ENCODE measurements around the gene TAF1C.

Gene TAF1C

GRCh38 chr16:84178146-84178765 is 8.6 kb downstream of the TAF1C start:
- Histone ChIP-seq H4K12ac (ENCODE audit: low read depth, low read length) (no peak overlapping the region), H2BK5ac (ENCODE audit: low read depth, low read length, poor library complexity) (peak overlapping the region; percentile 24), H3K36me3 (ENCODE audit: control insufficient read depth in 1 of 2, insufficient read depth in 2 of 2, low read length in 2 of 2) (peaks cover 51 to 52% of the 10 kb centered on the region in 2 experiments), H4K91ac (ENCODE audit: low read depth, low read length) (peak overlapping the region; percentile 48), H3K14ac (ENCODE audit: low read length) (no peak overlapping the region), H3K4me1 (ENCODE audit: control insufficient read depth in 1 of 2, insufficient read depth in 2 of 2, low read length in 2 of 2) (peaks cover 21 to 22% of the 10 kb centered on the region in 2 experiments), H3K4ac (ENCODE audit: low read depth, low read length) (no peak overlapping the region), H3K9me3 (ENCODE audit: insufficient read depth, low read depth, low read length) (no peaks in the 10 kb centered on the region), H3K18ac (ENCODE audit: low read length) (peak overlapping the region; percentile 34), H2BK12ac (ENCODE audit: low read length) (peak overlapping the region; percentile 20), H2AFZ (ENCODE audit: insufficient read depth, low read length, poor library complexity) (no peak overlapping the region), H3K4me3 (ENCODE audit: low read depth, low read length) (no peak overlapping the region), H3K79me2 (ENCODE audit: control insufficient read depth, insufficient read depth, low read length, poor library complexity) (peaks cover 4% of the 10 kb centered on the region), H3K4me2 (ENCODE audit: low read length) (no peak overlapping the region), H2BK120ac (ENCODE audit: insufficient read depth, low read length, poor library complexity) (no peak overlapping the region), H3K79me1 (ENCODE audit: low read length) (peaks cover 8% of the 10 kb centered on the region), H2AK5ac (ENCODE audit: low read length) (no peak overlapping the region), H4K8ac (ENCODE audit: low read depth, low read length) (no peak overlapping the region), H3K27me3 (ENCODE audit: insufficient read depth, low read length) (no peaks in the 10 kb centered on the region), H3K23ac (ENCODE audit: low read length) (no peak overlapping the region), H3K27ac (ENCODE audit: low read depth, low read length) (peak overlapping the region; percentile 68), H3K9ac (ENCODE audit: low read length) (no peak overlapping the region)
- no peak for DNase-seq
- WGBS (ENCODE audit: extremely low coverage, insufficient coverage, insufficient read length) = no CpG with 5 or more reads among the region's 15 CpGs

- H3K36me3 ChIP-seq (ENCODE audit: control insufficient read depth in 1 of 2, insufficient read depth in 2 of 2, low read length in 2 of 2) = peaks cover 46% of the 10 kb centered on the region in 2 experiments
- H2BK12ac ChIP-seq (ENCODE audit: low read length) = peak overlapping the region; percentile 9
- H4K91ac ChIP-seq (ENCODE audit: low read depth, low read length) = peak overlapping the region; percentile 40
- no peak overlapping the region for H3K4me3 ChIP-seq (ENCODE audit: low read depth, low read length)
- H3K27ac ChIP-seq (ENCODE audit: low read depth, low read length) = peak overlapping the region; percentile 46
- peak overlapping the region; percentile 20 for H3K18ac ChIP-seq (ENCODE audit: low read length)
- peak overlapping the region; percentile 30 for H4K8ac ChIP-seq (ENCODE audit: low read depth, low read length)
- no peak overlapping the region for H3K9ac ChIP-seq (ENCODE audit: low read length)
- H2AK5ac ChIP-seq (ENCODE audit: low read length) = no peak overlapping the region
- peak overlapping the region; percentile 28 for H3K14ac ChIP-seq (ENCODE audit: low read length)
- H3K4me1 ChIP-seq (ENCODE audit: control insufficient read depth in 1 of 2, insufficient read depth in 2 of 2, low read length in 2 of 2) = peaks cover 21 to 22% of the 10 kb centered on the region in 2 experiments
- peaks cover 8% of the 10 kb centered on the region for H3K79me1 ChIP-seq (ENCODE audit: low read length)
- peaks cover 4% of the 10 kb centered on the region for H3K79me2 ChIP-seq (ENCODE audit: control insufficient read depth, insufficient read depth, low read length, poor library complexity)
- peak overlapping the region; percentile 8 for H2BK5ac ChIP-seq (ENCODE audit: low read depth, low read length, poor library complexity)
- peak; percentile 32 for DNase-seq
- H3K4me2 ChIP-seq (ENCODE audit: low read length) = no peak overlapping the region
- H4K12ac ChIP-seq (ENCODE audit: low read depth, low read length) = no peak overlapping the region
- H2BK120ac ChIP-seq (ENCODE audit: insufficient read depth, low read length, poor library complexity) = peak overlapping the region; percentile 59
- no peaks in the 10 kb centered on the region for H3K27me3 ChIP-seq (ENCODE audit: insufficient read depth, low read length)
- no CpG with 5 or more reads among the region's 9 CpGs for WGBS (ENCODE audit: extremely low coverage, insufficient coverage, insufficient read length)
- no peak overlapping the region for H2AFZ ChIP-seq (ENCODE audit: insufficient read depth, low read length, poor library complexity)
- H3K23ac ChIP-seq (ENCODE audit: low read length) = no peak overlapping the region
- no peak overlapping the region for H3K4ac ChIP-seq (ENCODE audit: low read depth, low read length)
- no peaks in the 10 kb centered on the region for H3K9me3 ChIP-seq (ENCODE audit: insufficient read depth, low read depth, low read length)
Measured at GRCh38 chr16:84177741-84178073, 9.2 kb downstream of the TAF1C start.

GRCh38 chr16:84176192-84177053 is 10.4 kb downstream of the TAF1C start:
- DNase-seq = no peak
- H2AFZ ChIP-seq (ENCODE audit: insufficient read depth, low read length, poor library complexity) = peak overlapping the region; percentile 19
- no peak overlapping the region for H3K4me2 ChIP-seq (ENCODE audit: low read length)
- no peak overlapping the region for H3K4me3 ChIP-seq (ENCODE audit: low read depth, low read length)
- H3K4me1 ChIP-seq (ENCODE audit: control insufficient read depth in 1 of 2, insufficient read depth in 2 of 2, low read length in 2 of 2) = peaks cover 21 to 22% of the 10 kb centered on the region in 2 experiments
- H4K12ac ChIP-seq (ENCODE audit: low read depth, low read length) = no peak overlapping the region
- no peak overlapping the region for H3K4ac ChIP-seq (ENCODE audit: low read depth, low read length)
- H4K8ac ChIP-seq (ENCODE audit: low read depth, low read length) = peak overlapping the region; percentile 15
- H3K79me1 ChIP-seq (ENCODE audit: low read length) = peaks cover 8% of the 10 kb centered on the region
- H2BK12ac ChIP-seq (ENCODE audit: low read length) = peak overlapping the region; percentile 27
- peak overlapping the region; percentile 25 for H3K14ac ChIP-seq (ENCODE audit: low read length)
- no peaks in the 10 kb centered on the region for H3K27me3 ChIP-seq (ENCODE audit: insufficient read depth, low read length)
- H3K9ac ChIP-seq (ENCODE audit: low read length) = peak overlapping the region; percentile 13
- WGBS (ENCODE audit: extremely low coverage, insufficient coverage, insufficient read length) = no CpG with 5 or more reads among the region's 18 CpGs
- H3K79me2 ChIP-seq (ENCODE audit: control insufficient read depth, insufficient read depth, low read length, poor library complexity) = peaks cover 4% of the 10 kb centered on the region
- peak overlapping the region; percentile 23 for H2BK5ac ChIP-seq (ENCODE audit: low read depth, low read length, poor library complexity)
- H3K18ac ChIP-seq (ENCODE audit: low read length) = peak overlapping the region; percentile 17
- peak overlapping the region; percentile 70 for H2AK5ac ChIP-seq (ENCODE audit: low read length)
- H3K27ac ChIP-seq (ENCODE audit: low read depth, low read length) = peak overlapping the region; percentile 46
- H3K23ac ChIP-seq (ENCODE audit: low read length) = no peak overlapping the region
- H4K91ac ChIP-seq (ENCODE audit: low read depth, low read length) = peak overlapping the region; percentile 52
- peak overlapping the region; percentile 15 for H2BK120ac ChIP-seq (ENCODE audit: insufficient read depth, low read length, poor library complexity)
- peaks cover 34% of the 10 kb centered on the region in 2 experiments for H3K36me3 ChIP-seq (ENCODE audit: control insufficient read depth in 1 of 2, insufficient read depth in 2 of 2, low read length in 2 of 2)
- H3K9me3 ChIP-seq (ENCODE audit: insufficient read depth, low read depth, low read length) = no peaks in the 10 kb centered on the region

GRCh38 chr16:84175350-84176081 is 11.3 kb downstream of the TAF1C start:
- no CpG with 5 or more reads among the region's 10 CpGs for WGBS (ENCODE audit: extremely low coverage, insufficient coverage, insufficient read length)
- DNase-seq = peak; percentile 43 to 72
- Histone ChIP-seq H2AFZ (ENCODE audit: insufficient read depth, low read length, poor library complexity) (peak overlapping the region; percentile 5), H3K4me3 (ENCODE audit: low read depth, low read length) (no peak overlapping the region), H3K79me2 (ENCODE audit: control insufficient read depth, insufficient read depth, low read length, poor library complexity) (peaks cover 4% of the 10 kb centered on the region), H3K27me3 (ENCODE audit: insufficient read depth, low read length) (no peaks in the 10 kb centered on the region), H2AK5ac (ENCODE audit: low read length) (no peak overlapping the region), H3K4me1 (ENCODE audit: control insufficient read depth in 1 of 2, insufficient read depth in 2 of 2, low read length in 2 of 2) (peaks cover 21 to 22% of the 10 kb centered on the region in 2 experiments), H3K36me3 (ENCODE audit: control insufficient read depth in 1 of 2, insufficient read depth in 2 of 2, low read length in 2 of 2) (peaks cover 25% of the 10 kb centered on the region in 2 experiments), H3K27ac (ENCODE audit: low read depth, low read length) (no peak overlapping the region), H3K23ac (ENCODE audit: low read length) (no peak overlapping the region), H3K9ac (ENCODE audit: low read length) (no peak overlapping the region), H2BK120ac (ENCODE audit: insufficient read depth, low read length, poor library complexity) (no peak overlapping the region), H3K9me3 (ENCODE audit: insufficient read depth, low read depth, low read length) (no peaks in the 10 kb centered on the region), H3K14ac (ENCODE audit: low read length) (no peak overlapping the region), H4K12ac (ENCODE audit: low read depth, low read length) (no peak overlapping the region), H3K79me1 (ENCODE audit: low read length) (peaks cover 8% of the 10 kb centered on the region), H3K4me2 (ENCODE audit: low read length) (no peak overlapping the region), H2BK5ac (ENCODE audit: low read depth, low read length, poor library complexity) (no peak overlapping the region), H4K91ac (ENCODE audit: low read depth, low read length) (no peak overlapping the region), H2BK12ac (ENCODE audit: low read length) (no peak overlapping the region), H3K18ac (ENCODE audit: low read length) (no peak overlapping the region), H4K8ac (ENCODE audit: low read depth, low read length) (no peak overlapping the region), H3K4ac (ENCODE audit: low read depth, low read length) (no peak overlapping the region)

Measured in trophoblast cell (in vitro differentiated cells and primary cell).